GM12891 (cell line): ENCODE data around the gene IPCEF1.
"Not testable (repeated sequence)": the region's sequence is repeated elsewhere in the genome, so short reads cannot be mapped to it uniquely, and the experiment has no call there.

Source experiments
- DNase-seq: peaks from one replicate; pipeline ENCODE4 v3.0.0; 2011; ENCODE audit warnings: low spot score; ENCODE audit not compliant: insufficient read length
- FAIRE-seq: peaks from 2 replicates; lab custom pipeline; 2011; peaks lifted over from hg19 to GRCh38; lab: Jason Lieb, UNC
- PAX5 ChIP-seq: IDR thresholded peaks from 2 replicates; pipeline ENCODE4 v1.6.1; 2011; ENCODE audit warnings: low read length, moderate library complexity, mild to moderate bottlenecking; ENCODE audit not compliant: insufficient read depth, severe bottlenecking
- POLR2A ChIP-seq: IDR thresholded peaks from 2 replicates; pipeline ENCODE4 v1.6.1; 2011; ENCODE audit warnings: low read depth, low read length, control low read depth
- POLR2AphosphoS5 ChIP-seq: IDR thresholded peaks from 2 replicates; pipeline ENCODE4 v1.6.1; 2011; ENCODE audit warnings: low read depth, low read length, control low read depth
- POU2F2 ChIP-seq: IDR thresholded peaks from 2 replicates; pipeline ENCODE4 v1.6.1; 2011; ENCODE audit warnings: low read depth, mild to moderate bottlenecking, control low read depth, low read length, moderate library complexity
- SPI1 ChIP-seq: IDR thresholded peaks from 2 replicates; pipeline ENCODE4 v1.6.1; 2011; ENCODE audit warnings: low read depth, low read length, control low read depth
- TAF1 ChIP-seq: IDR thresholded peaks from 2 replicates; pipeline ENCODE4 v1.6.1; 2011; ENCODE audit warnings: low read depth, low read length, control low read depth

Gene IPCEF1

GRCh38 chr6:154242617-154243357 lies 113.8 kb downstream of the IPCEF1 start:
- TF ChIP-seq TAF1, result no peak
- no peak for TF ChIP-seq POLR2A
- no peak for TF ChIP-seq POU2F2
- TF ChIP-seq SPI1, result no peak
- no peak for TF ChIP-seq POLR2AphosphoS5
- no peak for TF ChIP-seq PAX5
- no peak for DNase-seq
- FAIRE-seq, result no peak

GRCh38 chr6:154241581-154241980 lies 115.0 kb downstream of the IPCEF1 start:
- TF ChIP-seq PAX5 (no peak), TAF1 (no peak), POU2F2 (no peak), POLR2A (no peak), SPI1 (no peak), POLR2AphosphoS5 (no peak)
- FAIRE-seq (no peak), DNase-seq (no peak)

GRCh38 chr6:154241061-154241460 lies 115.5 kb downstream of the IPCEF1 start:
- not testable (repeated sequence) for DNase-seq, FAIRE-seq

- DNase-seq, result no peak
- TF ChIP-seq POLR2AphosphoS5 (no peak), POU2F2 (no peak), SPI1 (no peak), TAF1 (no peak), PAX5 (no peak), POLR2A (no peak)
- no peak for FAIRE-seq
Observed at GRCh38 chr6:154239392-154239791, 117.2 kb downstream of the IPCEF1 start.

GRCh38 chr6:154238831-154239230 lies 117.8 kb downstream of the IPCEF1 start:
- TF ChIP-seq POU2F2 (no peak), SPI1 (no peak), PAX5 (no peak), TAF1 (no peak), POLR2A (no peak), POLR2AphosphoS5 (no peak)
- DNase-seq (no peak), FAIRE-seq (no peak)

GRCh38 chr6:154236646-154237301 lies 119.8 kb downstream of the IPCEF1 start:
- TF ChIP-seq POLR2A (no peak), SPI1 (no peak), POLR2AphosphoS5 (no peak), POU2F2 (no peak), PAX5 (no peak), TAF1 (no peak)
- FAIRE-seq (no peak), DNase-seq (no peak)

- FAIRE-seq, result no peak
Observed at GRCh38 chr6:154234019-154234772, 122.4 kb downstream of the IPCEF1 start.

GRCh38 chr6:154233383-154233782 lies 123.2 kb downstream of the IPCEF1 start:
- FAIRE-seq, result no peak
- no peak for DNase-seq
- TF ChIP-seq POU2F2 (no peak), PAX5 (no peak), POLR2A (no peak), TAF1 (no peak), SPI1 (no peak), POLR2AphosphoS5 (no peak)

More at GRCh38 chr6:154234019-154234772, 122.4 kb downstream of the IPCEF1 start:
- peak; percentile 63 for TF ChIP-seq SPI1
- no peak for TF ChIP-seq POU2F2
- no peak for TF ChIP-seq TAF1
- no peak for DNase-seq

GRCh38 chr6:154232013-154232910 lies 124.3 kb downstream of the IPCEF1 start:
- DNase-seq (no peak), FAIRE-seq (no peak)
- TF ChIP-seq POU2F2, result no peak
- TF ChIP-seq POLR2AphosphoS5, result no peak
- TF ChIP-seq PAX5, result no peak
- TF ChIP-seq SPI1, result no peak
- TF ChIP-seq POLR2A, result no peak
- no peak for TF ChIP-seq TAF1
